HPDE6-E6E7 (cell line): ENCODE results near the gene CDHR2.

Experiments used
- DNase-seq: peaks from one replicate; pipeline ENCODE4 v3.0.0; 2011; ENCODE audit warnings: missing footprints; ENCODE audit errors: extremely low spot score

Gene CDHR2

GRCh38 chr5:176528301-176528700, 20.8 kb upstream of the CDHR2 start:
- no peak for DNase-seq

GRCh38 chr5:176528761-176529115, 20.4 kb upstream of the CDHR2 start:
- no peak for DNase-seq

- no peak for DNase-seq
Observed at GRCh38 chr5:176529116-176529740, 19.9 kb upstream of the CDHR2 start.

- DNase-seq = no peak
Observed at GRCh38 chr5:176529741-176530141, 19.4 kb upstream of the CDHR2 start.

GRCh38 chr5:176530393-176530982, 18.7 kb upstream of the CDHR2 start:
- no peak for DNase-seq

- DNase-seq = no peak
Observed at GRCh38 chr5:176530983-176531901, 17.9 kb upstream of the CDHR2 start.

GRCh38 chr5:176531902-176532493, 17.1 kb upstream of the CDHR2 start:
- no peak for DNase-seq

- DNase-seq = no peak
Observed at GRCh38 chr5:176532795-176533194, 16.3 kb upstream of the CDHR2 start.

- no peak for DNase-seq
Observed at GRCh38 chr5:176533390-176533789, 15.8 kb upstream of the CDHR2 start.

- no peak for DNase-seq
Observed at GRCh38 chr5:176533894-176534611, 15.1 kb upstream of the CDHR2 start.

- DNase-seq = no peak
Observed at GRCh38 chr5:176534640-176535039, 14.5 kb upstream of the CDHR2 start.

GRCh38 chr5:176535101-176535663, 14.0 kb upstream of the CDHR2 start:
- DNase-seq = no peak

- no peak for DNase-seq
Observed at GRCh38 chr5:176535664-176536131, 13.4 kb upstream of the CDHR2 start.

GRCh38 chr5:176536132-176536901, 12.8 kb upstream of the CDHR2 start:
- DNase-seq = no peak

- peak; percentile 90 for DNase-seq
Observed at GRCh38 chr5:176536902-176537553, 12.1 kb upstream of the CDHR2 start, which contains the start of gene RNF44. Gene RNF44, minus strand, starts transcription at chr5:176537402. Its CDS starts 4,930 bp downstream, at chr5:176532472.

- DNase-seq = peak; percentile 91
Observed at GRCh38 chr5:176537554-176538229, 11.4 kb upstream of the CDHR2 start.

- DNase-seq = no peak
Observed at GRCh38 chr5:176538230-176538988, 10.7 kb upstream of the CDHR2 start.

GRCh38 chr5:176538989-176539384, 10.2 kb upstream of the CDHR2 start:
- no peak for DNase-seq
